Uterus (tissue), 4 donors: ENCODE results near the gene RELT. TPM values are rescaled to one million over a fixed set of nuclear protein-coding genes. Genes with fewer than 3 reads are reported as not detected.
A peak's percentile ranks its signal among the peaks of the same experiment; 100 is the strongest.

Experiments used
- DNase-seq, 2 donors: peaks; one replicate each; pipeline ENCODE4 v3.0.0-alpha.2; 2019 to 2020
- H3K27ac ChIP-seq, 2 donors: fragments of 200-600 bp; sonication (generic); 1 replicate in 1 of 2; 2 replicates in 1 of 2; pipeline ENCODE4 v1.5.1; 2016 to 2018
- H3K27me3 ChIP-seq, 2 donors: fragments of 200-600 bp; sonication (generic); one replicate each; pipeline ENCODE4 v1.5.1; 2018 to 2019; ENCODE audit warnings: control low read depth in 1 of 2
- H3K36me3 ChIP-seq, 2 donors: fragments of 200-600 bp; sonication (generic); one replicate each; pipeline ENCODE4 v1.5.1; 2019; ENCODE audit warnings: control low read depth in 1 of 2
- H3K4me1 ChIP-seq, 2 donors: fragments of 200-600 bp; sonication (generic); one replicate each; pipeline ENCODE4 v1.5.1; 2018 to 2019; ENCODE audit warnings: control low read depth in 1 of 2
- H3K4me3 ChIP-seq, 2 donors: fragments of 200-600 bp; sonication (generic); 1 replicate in 1 of 2; 2 replicates in 1 of 2; pipeline ENCODE4 v1.5.1; 2018 to 2019; ENCODE audit warnings: mild to moderate bottlenecking in 1 of 2
- H3K9me3 ChIP-seq, 2 donors: fragments of 200-600 bp; sonication (generic); one replicate each; pipeline ENCODE4 v1.5.1; 2019; ENCODE audit warnings: control low read depth in 1 of 2
- CTCF ChIP-seq, 4 experiments: fragments of 200-600 bp in 2 of 4; fragments of 450-650 bp in 2 of 4; sonication (generic) in 2 of 4; IDR thresholded peaks; one replicate each; pipeline ENCODE4 v1.5.1; 2016 to 2019; ENCODE audit warnings: antibody characterized with exemption in 4 of 4, mild to moderate bottlenecking in 2 of 4, moderate library complexity in 1 of 4
- POLR2A ChIP-seq, 2 donors: fragments of 450-650 bp; IDR thresholded peaks; one replicate each; pipeline ENCODE4 v1.6.1; 2016; ENCODE audit warnings: antibody characterized with exemption in 2 of 2, mild to moderate bottlenecking in 1 of 2, moderate library complexity in 1 of 2
- intact Hi-C: fragments of 100-400 bp; cut with DNase I; formaldehyde crosslinking; loops from one replicate; pipeline ENCODE4 v1.15.1; 2023; ENCODE audit warnings: low total_unique reads
- total RNA-seq, 4 donors: library from RNA; depleted of rRNA in 3 of 4; stranded (reverse); fragments of >200 nt in 3 of 4; gene quantifications; one replicate each; pipeline versions ENCODE4 v1.1.0 to v1.2.4, GENCODE V29; 2014 to 2023
- donor health status: DM: yes; HTN: yes; CAD: no.

Gene RELT
- total RNA-seq, 4 donors from 2014 or later, result 0.29 to 5.8 (median 3.3) TPM; not detected in 1

- H3K4me3 ChIP-seq, result no peak overlapping the region
Measured at GRCh38 chr11:73335204-73335923, 40.8 kb upstream of the RELT start.

GRCh38 chr11:73337846-73338245 is 38.4 kb upstream of the RELT start:
- H3K27me3 ChIP-seq, result no peaks in the 10 kb centered on the region
- H3K27ac ChIP-seq, result peak overlapping the region in 1 of 2 donors; percentile 32
- H3K4me3 ChIP-seq, result no peak overlapping the region
- TF ChIP-seq POLR2A (IDR thresholded peaks at IDR 0.05) (no peak), CTCF (IDR thresholded peaks at IDR 0.05) (no peak)
- DNase-seq, result no peak
- intact Hi-C loops, result loop anchor here (5.0 kb wide), 1 partner anchor 41 kb away; no protein-coding TSS in a partner anchor
- no peaks in the 10 kb centered on the region for H3K36me3 ChIP-seq
- peaks cover 17 to 21% of the 10 kb centered on the region in 2 donors for H3K4me1 ChIP-seq
- H3K9me3 ChIP-seq, result no peaks in the 10 kb centered on the region

More at GRCh38 chr11:73335204-73335923, 40.8 kb upstream of the RELT start:
- intact Hi-C loops, result loop anchor here (5.0 kb wide), 1 partner anchor 38 kb away; no protein-coding TSS in a partner anchor
- H3K36me3 ChIP-seq, result no peaks in the 10 kb centered on the region
- no peaks in the 10 kb centered on the region for H3K27me3 ChIP-seq
- peak; percentile 94 to 100 (median 97) for TF ChIP-seq CTCF (IDR thresholded peaks at IDR 0.05)
- TF ChIP-seq POLR2A (IDR thresholded peaks at IDR 0.05), result no peak
- peaks cover 27 to 31% of the 10 kb centered on the region in 2 donors for H3K4me1 ChIP-seq
- DNase-seq, result peak; percentile 87 to 91
- peak overlapping the region; percentile 82 to 94 for H3K27ac ChIP-seq
- H3K9me3 ChIP-seq, result no peaks in the 10 kb centered on the region

DNA sequence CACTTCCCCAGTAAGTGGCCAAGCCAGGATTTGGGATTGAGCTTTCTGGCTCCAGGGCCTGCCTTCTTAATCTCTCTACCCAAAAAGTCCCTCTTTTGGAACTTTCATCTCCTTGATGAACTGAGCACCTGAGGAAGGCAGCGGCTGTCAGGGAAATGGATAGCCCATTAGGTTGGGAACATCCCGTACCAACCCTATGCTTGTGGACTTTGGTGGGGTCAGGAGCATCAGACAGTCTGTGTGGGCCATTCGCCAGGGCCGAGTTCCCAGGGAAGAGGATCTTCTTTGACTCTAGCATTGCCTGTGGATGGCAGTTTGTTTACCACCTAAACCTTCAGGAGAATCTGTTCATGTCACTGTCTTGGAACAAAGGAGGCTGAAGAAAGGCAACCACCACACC is 37.9 kb upstream of the RELT start:
- intact Hi-C loops, result loop anchor here (5.0 kb wide), 1 partner anchor 41 kb away; no protein-coding TSS in a partner anchor
- Histone ChIP-seq H3K36me3 (no peaks in the 10 kb centered on the region), H3K9me3 (no peaks in the 10 kb centered on the region), H3K4me1 (peaks cover 14 to 21% of the 10 kb centered on the region in 2 donors), H3K27me3 (no peaks in the 10 kb centered on the region), H3K4me3 (no peak overlapping the region), H3K27ac (peak overlapping the region in 1 of 2 donors; percentile 32)
- no peak for TF ChIP-seq POLR2A (IDR thresholded peaks at IDR 0.05)
- TF ChIP-seq CTCF (IDR thresholded peaks at IDR 0.05), result no peak
- DNase-seq, result no peak

- no peak for DNase-seq
- intact Hi-C loops, result no loop called here
- no peaks in the 10 kb centered on the region for H3K27me3 ChIP-seq
- no peaks in the 10 kb centered on the region for H3K36me3 ChIP-seq
- H3K27ac ChIP-seq, result no peak overlapping the region
- no peak for TF ChIP-seq POLR2A (IDR thresholded peaks at IDR 0.05)
- no peak for TF ChIP-seq CTCF (IDR thresholded peaks at IDR 0.05)
- H3K4me3 ChIP-seq, result no peak overlapping the region
- no peaks in the 10 kb centered on the region for H3K9me3 ChIP-seq
- H3K4me1 ChIP-seq, result peaks cover 7 to 17% of the 10 kb centered on the region in 2 donors
Measured at GRCh38 chr11:73340164-73340563, 36.0 kb upstream of the RELT start.

GRCh38 chr11:73342633-73343032 is 33.6 kb upstream of the RELT start:
- peaks cover 6 to 19% of the 10 kb centered on the region in 2 donors for H3K4me1 ChIP-seq
- H3K27ac ChIP-seq, result peak overlapping the region in 1 of 2 donors; percentile 7

More at GRCh38 chr11:73342633-73343032, 33.6 kb upstream of the RELT start:
- Histone ChIP-seq H3K9me3 (no peaks in the 10 kb centered on the region), H3K36me3 (no peaks in the 10 kb centered on the region), H3K27me3 (no peaks in the 10 kb centered on the region), H3K4me3 (peak overlapping the region; percentile 13 to 34)
- intact Hi-C loops, result no loop called here
- DNase-seq, result no peak
- TF ChIP-seq CTCF (IDR thresholded peaks at IDR 0.05) (peak in 1 of 4 experiments; percentile 28), POLR2A (IDR thresholded peaks at IDR 0.05) (no peak)
